ENCODE data around the gene C20orf144.
A peak's percentile ranks its signal among the peaks of the same experiment; 100 is the strongest.

Gene C20orf144

DNA sequence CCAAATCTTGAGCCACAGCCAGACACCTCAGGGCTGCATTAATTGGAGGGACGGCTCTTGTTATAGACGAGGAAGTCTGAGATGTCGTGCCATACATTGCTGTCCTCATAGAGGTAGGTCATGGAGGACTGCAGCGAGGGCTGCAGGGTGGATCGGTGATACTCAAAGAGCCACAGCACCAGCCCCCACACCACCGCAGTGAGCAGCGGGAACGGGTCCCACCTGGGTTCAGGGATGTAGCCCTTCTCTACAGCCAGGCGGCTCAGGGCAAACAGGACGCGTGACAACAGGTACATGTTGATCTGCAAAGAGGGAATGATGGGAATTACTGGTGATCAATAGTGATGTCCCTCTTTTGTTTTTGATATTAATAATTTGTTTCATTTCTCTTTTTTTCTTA, 45.5 kb downstream of the C20orf144 start:
- no peak overlapping the region for H3K9ac ChIP-seq
- no peaks in the 10 kb centered on the region for H3K79me2 ChIP-seq (ENCODE audit: insufficient read depth, low read depth)
- peaks cover 20% of the 10 kb centered on the region for H3K4me1 ChIP-seq (ENCODE audit: low read depth, poor library complexity, severe bottlenecking)

DNA sequence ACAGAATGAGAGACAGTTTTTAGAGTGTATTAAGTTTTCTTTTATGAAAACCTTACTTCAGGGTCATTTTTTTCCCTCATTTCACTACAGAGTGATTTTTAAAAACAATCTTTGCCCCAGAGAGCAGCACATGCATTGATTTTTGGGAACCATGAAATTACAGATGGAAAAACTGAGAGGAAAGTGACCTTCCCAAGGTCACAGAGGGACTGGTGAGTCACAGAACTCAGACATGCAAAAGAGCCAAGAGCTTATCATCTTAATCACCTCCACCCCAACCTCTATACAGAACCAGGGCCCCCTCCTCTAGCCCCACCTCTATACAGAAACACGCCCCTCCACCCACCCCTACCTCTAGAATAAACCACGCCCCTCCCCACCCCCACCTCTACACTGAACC, 47.3 kb downstream of the C20orf144 start:
- no peaks in the 10 kb centered on the region for H4K20me1 ChIP-seq (ENCODE audit: insufficient read depth)
- H3K4me2 ChIP-seq = peak overlapping the region; percentile 18; the same call in 1 of the 2 replicates
- H3K27me3 ChIP-seq (ENCODE audit: insufficient read depth, low read depth) = no peaks in the 10 kb centered on the region
- no peak overlapping the region for H2AFZ ChIP-seq (ENCODE audit: low read depth)
- H3K4me3 ChIP-seq (IDR thresholded peaks at IDR 0.05; ENCODE audit: insufficient read depth, low read depth, low read length) = no peak overlapping the region
- TF ChIP-seq, protein P1, sequence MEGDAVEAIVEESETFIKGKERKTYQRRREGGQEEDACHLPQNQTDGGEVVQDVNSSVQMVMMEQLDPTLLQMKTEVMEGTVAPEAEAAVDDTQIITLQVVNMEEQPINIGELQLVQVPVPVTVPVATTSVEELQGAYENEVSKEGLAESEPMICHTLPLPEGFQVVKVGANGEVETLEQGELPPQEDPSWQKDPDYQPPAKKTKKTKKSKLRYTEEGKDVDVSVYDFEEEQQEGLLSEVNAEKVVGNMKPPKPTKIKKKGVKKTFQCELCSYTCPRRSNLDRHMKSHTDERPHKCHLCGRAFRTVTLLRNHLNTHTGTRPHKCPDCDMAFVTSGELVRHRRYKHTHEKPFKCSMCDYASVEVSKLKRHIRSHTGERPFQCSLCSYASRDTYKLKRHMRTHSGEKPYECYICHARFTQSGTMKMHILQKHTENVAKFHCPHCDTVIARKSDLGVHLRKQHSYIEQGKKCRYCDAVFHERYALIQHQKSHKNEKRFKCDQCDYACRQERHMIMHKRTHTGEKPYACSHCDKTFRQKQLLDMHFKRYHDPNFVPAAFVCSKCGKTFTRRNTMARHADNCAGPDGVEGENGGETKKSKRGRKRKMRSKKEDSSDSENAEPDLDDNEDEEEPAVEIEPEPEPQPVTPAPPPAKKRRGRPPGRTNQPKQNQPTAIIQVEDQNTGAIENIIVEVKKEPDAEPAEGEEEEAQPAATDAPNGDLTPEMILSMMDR (conservative IDR thresholded peaks at IDR 0.05; ENCODE audit: low read depth, low read length) = no peak
- no peaks in the 10 kb centered on the region for H3K79me2 ChIP-seq (ENCODE audit: insufficient read depth, low read depth)
- peak overlapping the region; percentile 32; the same call in 1 of the 2 replicates for H3K27ac ChIP-seq
- peaks cover 20% of the 10 kb centered on the region for H3K4me1 ChIP-seq (ENCODE audit: low read depth, poor library complexity, severe bottlenecking)
- no peak overlapping the region for H3K9ac ChIP-seq
- no peaks in the 10 kb centered on the region for H3K36me3 ChIP-seq (ENCODE audit: insufficient read depth)

More for the DNA sequence above, 45.5 kb downstream of the C20orf144 start:
- no peak overlapping the region for H2AFZ ChIP-seq (ENCODE audit: low read depth)
- no peaks in the 10 kb centered on the region for H4K20me1 ChIP-seq (ENCODE audit: insufficient read depth)
- TF ChIP-seq, protein P1 (conservative IDR thresholded peaks at IDR 0.05; ENCODE audit: low read depth, low read length) = no peak
- no peak overlapping the region for H3K4me3 ChIP-seq (IDR thresholded peaks at IDR 0.05; ENCODE audit: insufficient read depth, low read depth, low read length)
- no peak overlapping the region for H3K27ac ChIP-seq
- no peak overlapping the region for H3K4me2 ChIP-seq
- H3K27me3 ChIP-seq (ENCODE audit: insufficient read depth, low read depth) = no peaks in the 10 kb centered on the region
- H3K36me3 ChIP-seq (ENCODE audit: insufficient read depth) = no peaks in the 10 kb centered on the region

DNA sequence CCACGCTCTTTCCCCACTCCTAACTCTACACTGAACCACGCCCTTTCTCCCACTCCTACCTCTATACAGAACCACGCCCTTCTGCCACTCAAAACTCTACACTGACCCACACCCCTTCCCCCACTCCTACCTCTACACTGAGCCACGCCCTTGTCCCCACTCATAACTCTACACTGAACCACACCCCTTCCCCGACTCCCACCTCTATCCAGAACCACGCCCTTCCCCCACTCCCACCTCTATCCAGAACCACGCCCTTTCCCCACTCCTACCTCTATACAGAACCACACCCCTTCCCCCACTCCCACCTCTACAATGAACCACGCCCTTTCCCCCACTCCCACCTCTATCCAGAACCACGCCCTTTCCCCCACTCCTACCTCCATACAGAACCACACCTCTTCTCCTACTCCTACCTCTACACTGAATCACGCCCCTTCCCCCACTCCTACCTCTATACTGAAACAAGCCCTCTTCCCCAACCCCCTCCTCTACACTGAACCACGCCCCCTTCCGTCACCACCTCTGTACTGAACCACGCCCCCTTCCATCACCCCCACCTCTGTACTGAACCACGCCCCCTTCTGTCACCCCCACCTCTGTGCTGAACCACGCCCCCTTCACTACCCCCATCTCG, 47.9 kb downstream of the C20orf144 start:
- Histone ChIP-seq H3K79me2 (ENCODE audit: insufficient read depth, low read depth) (no peaks in the 10 kb centered on the region), H3K36me3 (ENCODE audit: insufficient read depth) (no peaks in the 10 kb centered on the region), H3K4me2 (no peak overlapping the region), H2AFZ (ENCODE audit: low read depth) (no peak overlapping the region), H3K4me3 (IDR thresholded peaks at IDR 0.05; ENCODE audit: insufficient read depth, low read depth, low read length) (no peak overlapping the region), H3K9ac (no peak overlapping the region), H4K20me1 (ENCODE audit: insufficient read depth) (no peaks in the 10 kb centered on the region), H3K27ac (no peak overlapping the region), H3K27me3 (ENCODE audit: insufficient read depth, low read depth) (no peaks in the 10 kb centered on the region), H3K4me1 (ENCODE audit: low read depth, poor library complexity, severe bottlenecking) (peaks cover 20% of the 10 kb centered on the region)
- TF ChIP-seq, protein P1 (conservative IDR thresholded peaks at IDR 0.05; ENCODE audit: low read depth, low read length) = no peak

DNA sequence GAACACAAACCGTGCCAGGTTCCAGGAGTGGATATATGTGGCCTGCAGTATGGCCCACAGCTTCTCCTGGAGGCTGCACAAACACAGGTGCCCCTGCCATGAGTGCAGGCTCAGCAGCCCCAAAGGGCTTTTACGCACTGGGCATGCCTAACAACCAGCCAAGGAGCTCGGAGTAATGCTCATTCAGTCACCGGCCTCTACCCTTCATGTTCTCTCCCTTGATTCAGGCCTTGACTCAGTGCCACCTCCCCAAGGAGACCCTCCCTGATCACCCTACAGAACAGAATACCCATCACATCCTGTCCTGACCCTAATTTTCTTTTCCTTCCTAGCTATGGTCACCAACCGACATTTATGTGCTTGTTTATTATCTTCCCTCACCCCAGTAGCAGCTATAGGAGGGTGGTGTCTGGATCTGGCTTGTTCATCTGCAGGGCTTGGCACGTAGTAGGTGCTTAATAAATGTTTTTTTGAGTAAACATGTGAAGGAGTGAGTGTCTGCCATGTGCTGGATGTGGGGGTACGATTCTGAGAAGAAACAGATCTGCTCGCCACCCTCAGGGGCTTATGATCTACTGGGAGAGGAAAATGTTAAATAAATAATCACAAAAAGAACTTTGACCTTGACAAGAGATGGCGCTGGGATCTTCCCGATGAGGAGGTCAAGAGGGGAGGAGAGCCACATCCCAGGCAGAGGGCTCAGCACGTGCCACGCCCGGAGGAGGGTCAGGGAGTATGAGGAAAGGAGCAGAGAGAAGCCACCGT, 48.7 kb downstream of the C20orf144 start:
- Histone ChIP-seq H3K4me3 (IDR thresholded peaks at IDR 0.05; ENCODE audit: insufficient read depth, low read depth, low read length) (no peak overlapping the region), H3K27me3 (ENCODE audit: insufficient read depth, low read depth) (no peaks in the 10 kb centered on the region), H3K27ac (no peak overlapping the region), H2AFZ (ENCODE audit: low read depth) (no peak overlapping the region), H4K20me1 (ENCODE audit: insufficient read depth) (no peaks in the 10 kb centered on the region), H3K79me2 (ENCODE audit: insufficient read depth, low read depth) (no peaks in the 10 kb centered on the region), H3K4me1 (ENCODE audit: low read depth, poor library complexity, severe bottlenecking) (peaks cover 20% of the 10 kb centered on the region), H3K9ac (no peak overlapping the region), H3K36me3 (ENCODE audit: insufficient read depth) (no peaks in the 10 kb centered on the region), H3K4me2 (no peak overlapping the region)
- TF ChIP-seq, protein P1 (conservative IDR thresholded peaks at IDR 0.05; ENCODE audit: low read depth, low read length) = no peak

All from KMS-11 (cell line).